ENCODE measurements around the gene MIDN.

DNA sequence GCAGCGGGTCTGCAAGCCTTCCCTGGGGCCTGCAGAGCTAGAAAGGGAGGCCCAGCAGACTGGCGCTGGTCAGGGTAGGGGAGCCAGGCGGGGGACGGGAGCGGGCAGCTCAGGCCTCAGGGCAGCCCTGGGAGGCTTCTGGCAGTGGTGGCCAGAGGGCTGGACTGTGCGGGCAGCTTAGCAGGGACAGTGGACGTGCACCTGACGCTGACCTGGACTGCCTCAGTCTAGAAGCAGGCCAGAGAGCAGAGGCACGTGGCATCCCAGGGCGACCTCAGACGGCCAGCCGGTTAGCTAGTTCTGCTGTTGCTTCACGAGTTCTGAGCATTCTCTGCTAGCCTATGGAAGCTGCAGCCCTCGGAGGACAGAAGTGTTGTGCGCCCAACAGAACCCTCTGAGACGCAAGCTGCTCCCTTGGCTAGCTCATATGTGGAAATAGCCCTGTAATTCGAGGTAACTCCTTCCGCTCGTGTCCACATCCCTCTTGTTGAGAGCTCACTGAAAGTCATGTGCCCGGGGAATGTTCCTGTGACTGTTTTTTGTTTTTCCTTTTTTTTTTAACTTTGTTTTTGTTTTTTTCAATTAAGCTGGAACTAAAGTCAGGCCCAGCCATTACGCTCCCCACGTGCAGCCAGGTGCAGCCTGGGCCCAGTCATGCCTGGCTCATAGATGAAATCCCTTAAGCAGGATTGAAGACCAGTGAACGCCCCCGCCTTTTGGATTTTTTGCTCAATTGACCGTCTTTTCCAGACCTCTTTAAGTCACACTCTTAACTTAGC lies 25.1 kb downstream of the MIDN start:
- TF ChIP-seq CTCF (conservative IDR thresholded peaks at IDR 0.05 in 1 of 2, IDR thresholded peaks at IDR 0.05 in 1 of 2; ENCODE audit: low read depth in 1 of 2, low read length in 2 of 2), result no peak
- no peak for TF ChIP-seq EZH2 (IDR thresholded peaks at IDR 0.05; ENCODE audit: low read length, missing control alignments)
